ENCODE measurements around the gene PADI1. TPM values are rescaled to one million over a fixed set of nuclear protein-coding genes. Genes with fewer than 3 reads are reported as not detected.

PADI1 gene
- total RNA-seq, 4 donors from 2014 or later: 0.14 TPM; not detected in 3

GRCh38 chr1:17212009-17212408, 7.1 kb downstream of the PADI1 start:
- Histone ChIP-seq H3K27ac (no peak overlapping the region), H3K36me3 (no peaks in the 10 kb centered on the region), H3K4me3 (no peak overlapping the region), H3K27me3 (no peaks in the 10 kb centered on the region), H3K9me3 (no peaks in the 10 kb centered on the region), H3K4me1 (no peaks in the 10 kb centered on the region)
- TF ChIP-seq CTCF (IDR thresholded peaks at IDR 0.05): no peak
- TF ChIP-seq POLR2A (IDR thresholded peaks at IDR 0.05): no peak
- DNase-seq: no peak
- intact Hi-C loops (cut with DNase I; ENCODE audit: low total_unique reads): no loop called here

DNA sequence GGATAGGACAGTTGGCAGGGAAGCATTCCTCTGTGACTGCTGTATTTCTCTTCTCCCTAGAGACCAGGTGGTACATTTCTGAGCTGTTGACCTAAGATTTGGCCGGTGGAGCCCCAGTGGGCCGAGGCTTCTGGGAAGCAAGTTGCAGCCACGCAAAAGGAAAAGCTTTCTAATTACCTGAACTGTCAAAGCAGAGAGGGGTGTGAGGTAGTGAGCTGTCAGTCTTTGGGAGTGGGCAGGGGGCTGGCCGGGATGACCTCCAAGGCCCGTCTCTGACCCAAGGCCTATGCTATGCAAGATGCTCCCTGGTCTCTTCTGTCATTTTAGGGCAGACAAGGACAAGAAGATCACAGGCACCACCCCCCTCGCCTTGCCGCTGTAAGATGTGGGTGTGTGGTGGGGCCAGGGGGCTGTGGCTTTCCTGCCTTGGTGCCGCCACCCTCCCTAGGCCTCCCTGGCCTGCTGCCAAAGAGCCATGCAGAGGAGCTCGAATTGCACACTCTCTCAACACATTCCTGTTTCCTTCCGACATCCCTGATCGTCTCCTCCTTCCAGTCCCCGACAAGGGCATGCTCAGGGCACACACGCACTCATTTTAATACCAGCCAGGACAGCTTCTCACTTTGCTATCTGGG, 7.7 kb downstream of the PADI1 start:
- intact Hi-C loops (cut with DNase I; ENCODE audit: low total_unique reads): no loop called here
- H3K36me3 ChIP-seq: no peaks in the 10 kb centered on the region
- H3K9me3 ChIP-seq: no peaks in the 10 kb centered on the region
- no peaks in the 10 kb centered on the region for H3K27me3 ChIP-seq
- no peaks in the 10 kb centered on the region for H3K4me1 ChIP-seq
- DNase-seq: no peak
- no peak overlapping the region for H3K27ac ChIP-seq
- H3K4me3 ChIP-seq: no peak overlapping the region
- no peak for TF ChIP-seq POLR2A (IDR thresholded peaks at IDR 0.05)
- TF ChIP-seq CTCF (IDR thresholded peaks at IDR 0.05): no peak

GRCh38 chr1:17213148-17213781, 8.3 kb downstream of the PADI1 start:
- intact Hi-C loops (cut with DNase I; ENCODE audit: low total_unique reads): no loop called here

DNA sequence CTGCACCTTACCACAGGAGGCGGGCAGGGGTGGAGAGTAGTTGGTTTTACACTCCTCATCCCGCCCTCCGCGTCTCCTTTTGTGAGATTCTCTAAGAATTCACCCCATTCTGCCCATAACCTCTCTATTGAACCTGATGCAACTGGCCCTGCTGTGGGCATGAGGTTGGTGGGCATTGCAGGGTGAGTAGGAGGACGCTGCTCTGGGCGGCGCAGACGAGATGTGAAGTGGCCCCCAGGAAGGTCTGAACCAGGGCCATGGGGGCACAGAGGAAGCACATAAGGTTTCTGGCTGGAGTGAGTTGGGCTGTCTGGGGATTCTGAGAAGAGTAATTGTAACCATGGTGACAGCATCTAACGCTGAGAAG, 8.8 kb downstream of the PADI1 start:
- no peak for DNase-seq
- Histone ChIP-seq H3K9me3 (no peaks in the 10 kb centered on the region), H3K4me3 (no peak overlapping the region), H3K36me3 (no peaks in the 10 kb centered on the region), H3K27me3 (no peaks in the 10 kb centered on the region), H3K27ac (no peak overlapping the region), H3K4me1 (no peaks in the 10 kb centered on the region)
- TF ChIP-seq CTCF (IDR thresholded peaks at IDR 0.05) (no peak), POLR2A (IDR thresholded peaks at IDR 0.05) (no peak)
- intact Hi-C loops (cut with DNase I; ENCODE audit: low total_unique reads): no loop called here

More at GRCh38 chr1:17213148-17213781, 8.3 kb downstream of the PADI1 start:
- Histone ChIP-seq H3K27me3 (no peaks in the 10 kb centered on the region), H3K9me3 (no peaks in the 10 kb centered on the region), H3K27ac (no peak overlapping the region), H3K4me3 (no peak overlapping the region), H3K4me1 (no peaks in the 10 kb centered on the region), H3K36me3 (no peaks in the 10 kb centered on the region)
- DNase-seq: no peak
- no peak for TF ChIP-seq CTCF (IDR thresholded peaks at IDR 0.05)
- no peak for TF ChIP-seq POLR2A (IDR thresholded peaks at IDR 0.05)

DNA sequence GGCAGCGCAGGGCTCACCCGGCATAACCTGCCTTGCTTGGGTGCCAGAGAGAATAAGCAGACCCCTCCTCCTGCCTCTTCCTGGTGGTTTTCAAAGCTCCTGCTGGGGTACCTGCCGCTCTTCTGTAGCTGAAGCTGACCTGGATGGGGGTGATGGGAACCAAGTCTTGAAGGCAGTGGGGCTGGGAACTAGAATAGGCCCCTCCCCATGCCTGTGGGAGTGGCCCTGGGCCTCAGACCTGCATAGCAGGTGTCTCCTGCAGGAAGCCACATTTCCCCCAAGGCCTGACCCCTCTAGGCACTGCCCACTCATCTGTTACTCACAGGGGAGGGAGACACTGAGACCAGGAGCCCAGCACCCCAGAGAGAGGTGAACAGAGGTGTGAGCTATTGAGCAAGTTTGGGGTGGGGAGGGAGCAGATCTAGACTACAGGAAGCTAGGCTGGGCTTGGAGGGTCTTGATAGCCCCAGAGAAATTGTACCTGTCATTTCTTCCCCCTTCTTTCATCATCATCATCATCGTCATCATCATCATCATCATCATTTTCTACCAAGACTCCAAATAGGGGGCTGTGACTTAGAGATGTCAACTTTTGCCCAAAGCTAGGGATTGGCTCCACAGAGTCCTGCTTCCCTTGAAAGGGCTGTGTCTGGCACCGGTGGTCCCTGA, 10.1 kb downstream of the PADI1 start:
- Histone ChIP-seq H3K9me3 (no peaks in the 10 kb centered on the region), H3K27me3 (no peaks in the 10 kb centered on the region), H3K27ac (no peak overlapping the region), H3K36me3 (no peaks in the 10 kb centered on the region), H3K4me3 (no peak overlapping the region), H3K4me1 (no peaks in the 10 kb centered on the region)
- intact Hi-C loops (cut with DNase I; ENCODE audit: low total_unique reads): no loop called here
- TF ChIP-seq CTCF (IDR thresholded peaks at IDR 0.05) (no peak), POLR2A (IDR thresholded peaks at IDR 0.05) (no peak)
- DNase-seq: no peak
